HepG2 (cell line): ENCODE measurements around the gene TNNT1. TPM values are rescaled to one million over a fixed set of nuclear protein-coding genes. Genes with fewer than 3 reads are reported as not detected.

Experiments used
- GABPB1 ChIP-seq: IDR thresholded peaks from 2 replicates; pipeline ENCODE4 v1.6.1; 2016; ENCODE audit warnings: mild to moderate bottlenecking, missing genetic modification reagents, moderate library complexity, missing compliant biosample characterization
- NFIC ChIP-seq: IDR thresholded peaks from 2 replicates; pipeline ENCODE4 v1.6.1; 2012; ENCODE audit warnings: mild to moderate bottlenecking, low read length, inconsistent platforms
- SNRNP70 ChIP-seq: fragments of 200-400 bp; formaldehyde crosslinking; IDR thresholded peaks from 2 replicates; pipeline ENCODE4 v1.6.1; 2017; ENCODE audit warnings: mild to moderate bottlenecking, low read depth, low read length, moderate library complexity
- SOX6 ChIP-seq, 2 experiments: fragments of 450-650 bp in 1 of 2; sonication (generic) in 1 of 2; formaldehyde crosslinking in 1 of 2; IDR thresholded peaks; 2 replicates each; pipeline versions ENCODE4 v1.4.0 to v1.6.1; 2017 to 2020; ENCODE audit warnings: antibody characterized with exemption in 1 of 2, mild to moderate bottlenecking in 1 of 2, missing genetic modification reagents in 1 of 2
- THAP7 ChIP-seq: sonication (generic); formaldehyde crosslinking; IDR thresholded peaks from 2 replicates; pipeline ENCODE4 v1.8.1; 2023; ENCODE audit warnings: mild to moderate bottlenecking, missing genetic modification reagents
- ZKSCAN5 ChIP-seq: sonication (generic); formaldehyde crosslinking; IDR thresholded peaks from 2 replicates; pipeline ENCODE4 v1.5.1; 2020; ENCODE audit warnings: mild to moderate bottlenecking, missing genetic modification reagents
- ZNF281 ChIP-seq: sonication (generic); formaldehyde crosslinking; IDR thresholded peaks from 2 replicates; pipeline ENCODE4 v1.4.0; 2020; ENCODE audit warnings: missing genetic modification reagents, borderline replicate concordance
- ZNF30 ChIP-seq: sonication (generic); formaldehyde crosslinking; IDR thresholded peaks from 2 replicates; pipeline ENCODE4 v1.5.0; 2020; ENCODE audit warnings: mild to moderate bottlenecking, missing genetic modification reagents
- ZNF335 ChIP-seq: sonication (generic); formaldehyde crosslinking; IDR thresholded peaks from 2 replicates; pipeline ENCODE4 v1.4.0; 2020; ENCODE audit warnings: missing genetic modification reagents
- ZNF512 ChIP-seq: sonication (generic); formaldehyde crosslinking; IDR thresholded peaks from 2 replicates; pipeline ENCODE4 v1.4.0; 2020; ENCODE audit warnings: mild to moderate bottlenecking, missing genetic modification reagents
- ZNF672 ChIP-seq: sonication (generic); formaldehyde crosslinking; IDR thresholded peaks from 2 replicates; pipeline ENCODE4 v1.8.1; 2022; ENCODE audit warnings: missing genetic modification reagents
- ZNF777 ChIP-seq: sonication (generic); formaldehyde crosslinking; IDR thresholded peaks from 2 replicates; pipeline ENCODE4 v1.4.0; 2020; ENCODE audit warnings: missing genetic modification reagents
- polyA plus RNA-seq, 8 experiments: library from polyadenylated mRNA; depleted of rRNA in 3 of 8; stranded (reverse) in 7 of 8; unstranded in 1 of 8; fragments of >200 nt; fragmentation: Illumina TruSeq in 4 of 8; extraction: Trizol in 4 of 8; gene quantifications; 2 replicates each; pipeline versions ENCODE4 v1.2.1 to v1.2.3, GENCODE V29; 2011 to 2016; ENCODE audit warnings: low read depth in 4 of 8, missing spikeins in 1 of 8, mixed read lengths in 1 of 8; ENCODE audit not compliant: insufficient read depth in 1 of 8
- total RNA-seq, 5 experiments: library from RNA; depleted of rRNA; stranded (reverse); fragments of >200 nt; fragmentation: Illumina TruSeq; extraction: Trizol; gene quantifications; 2 replicates each; pipeline ENCODE4 v1.2.3, GENCODE V29; 2016; ENCODE audit warnings: low read depth in 1 of 5
- TF ChIP-seq, protein P1 (sequence below): sonication (generic); formaldehyde crosslinking; IDR thresholded peaks from 2 replicates; pipeline ENCODE4 v1.5.1; 2020; ENCODE audit warnings: missing genetic modification reagents, mild to moderate bottlenecking, borderline replicate concordance
- TF ChIP-seq, protein P2 (sequence below): sonication (generic); formaldehyde crosslinking; IDR thresholded peaks from 2 replicates; pipeline ENCODE4 v1.4.0; 2020; ENCODE audit warnings: mild to moderate bottlenecking, missing genetic modification reagents
- TF ChIP-seq, protein P3 (sequence below): sonication (generic); formaldehyde crosslinking; IDR thresholded peaks from 2 replicates; pipeline ENCODE4 v1.4.0; 2020; ENCODE audit warnings: missing genetic modification reagents
- TF ChIP-seq, protein P4 (sequence below): sonication (generic); formaldehyde crosslinking; IDR thresholded peaks from 2 replicates; pipeline ENCODE4 v1.8.0; 2023; ENCODE audit warnings: mild to moderate bottlenecking, missing genetic modification reagents

The TNNT1 gene
- total and polyA plus RNA-seq, 2 of the 13 experiments (the other 11 are each of a cell fraction or from before 2014, with no cell fraction given): 1.3 to 2.4 TPM

DNA sequence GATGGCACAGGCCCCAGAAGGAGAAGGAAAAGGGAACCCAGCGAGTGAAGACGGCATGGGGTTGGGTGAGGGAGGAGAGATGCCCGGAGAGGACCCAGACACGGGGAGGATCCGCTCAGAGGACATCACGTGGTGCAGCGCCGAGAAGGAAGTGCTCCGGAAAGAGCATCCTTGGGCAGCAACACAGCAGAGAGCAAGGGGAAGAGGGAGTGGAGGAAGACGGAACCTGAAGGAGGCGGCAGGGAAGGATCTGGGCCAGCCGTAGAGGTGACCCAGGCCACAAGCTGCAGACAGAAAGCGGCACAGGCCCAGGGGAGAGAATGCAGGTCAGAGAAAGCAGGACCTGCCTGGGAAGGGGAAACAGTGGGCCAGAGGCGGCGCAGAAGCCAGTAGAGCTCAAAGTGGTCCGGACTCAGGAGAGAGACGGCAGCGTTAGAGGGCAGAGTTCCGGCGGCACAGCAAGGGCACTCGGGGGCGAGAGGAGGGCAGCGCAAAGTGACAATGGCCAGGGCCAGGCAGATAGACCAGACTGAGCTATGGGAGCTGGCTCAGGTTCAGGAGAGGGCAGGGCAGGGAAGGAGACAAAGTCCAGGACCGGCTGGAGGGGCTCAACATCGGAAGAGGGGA lies 32.7 kb downstream of the TNNT1 start (continued):
- TF ChIP-seq, protein P1, sequence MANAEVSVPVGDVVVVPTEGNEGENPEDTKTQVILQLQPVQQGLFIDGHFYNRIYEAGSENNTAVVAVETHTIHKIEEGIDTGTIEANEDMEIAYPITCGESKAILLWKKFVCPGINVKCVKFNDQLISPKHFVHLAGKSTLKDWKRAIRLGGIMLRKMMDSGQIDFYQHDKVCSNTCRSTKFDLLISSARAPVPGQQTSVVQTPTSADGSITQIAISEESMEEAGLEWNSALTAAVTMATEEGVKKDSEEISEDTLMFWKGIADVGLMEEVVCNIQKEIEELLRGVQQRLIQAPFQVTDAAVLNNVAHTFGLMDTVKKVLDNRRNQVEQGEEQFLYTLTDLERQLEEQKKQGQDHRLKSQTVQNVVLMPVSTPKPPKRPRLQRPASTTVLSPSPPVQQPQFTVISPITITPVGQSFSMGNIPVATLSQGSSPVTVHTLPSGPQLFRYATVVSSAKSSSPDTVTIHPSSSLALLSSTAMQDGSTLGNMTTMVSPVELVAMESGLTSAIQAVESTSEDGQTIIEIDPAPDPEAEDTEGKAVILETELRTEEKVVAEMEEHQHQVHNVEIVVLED (CRISPR knock-in tag): peak; percentile 60; the same call in 1 of the 2 replicates
- TF ChIP-seq ZNF777 (CRISPR knock-in tag): 0 out of 2 replicates have a peak, but pooled peaks have one; percentile 4
- peak; percentile 37 for TF ChIP-seq GABPB1 (CRISPR knock-in tag)
- TF ChIP-seq ZNF281 (CRISPR knock-in tag): no peak
- TF ChIP-seq ZNF335 (CRISPR knock-in tag): no peak
- TF ChIP-seq, protein P2, sequence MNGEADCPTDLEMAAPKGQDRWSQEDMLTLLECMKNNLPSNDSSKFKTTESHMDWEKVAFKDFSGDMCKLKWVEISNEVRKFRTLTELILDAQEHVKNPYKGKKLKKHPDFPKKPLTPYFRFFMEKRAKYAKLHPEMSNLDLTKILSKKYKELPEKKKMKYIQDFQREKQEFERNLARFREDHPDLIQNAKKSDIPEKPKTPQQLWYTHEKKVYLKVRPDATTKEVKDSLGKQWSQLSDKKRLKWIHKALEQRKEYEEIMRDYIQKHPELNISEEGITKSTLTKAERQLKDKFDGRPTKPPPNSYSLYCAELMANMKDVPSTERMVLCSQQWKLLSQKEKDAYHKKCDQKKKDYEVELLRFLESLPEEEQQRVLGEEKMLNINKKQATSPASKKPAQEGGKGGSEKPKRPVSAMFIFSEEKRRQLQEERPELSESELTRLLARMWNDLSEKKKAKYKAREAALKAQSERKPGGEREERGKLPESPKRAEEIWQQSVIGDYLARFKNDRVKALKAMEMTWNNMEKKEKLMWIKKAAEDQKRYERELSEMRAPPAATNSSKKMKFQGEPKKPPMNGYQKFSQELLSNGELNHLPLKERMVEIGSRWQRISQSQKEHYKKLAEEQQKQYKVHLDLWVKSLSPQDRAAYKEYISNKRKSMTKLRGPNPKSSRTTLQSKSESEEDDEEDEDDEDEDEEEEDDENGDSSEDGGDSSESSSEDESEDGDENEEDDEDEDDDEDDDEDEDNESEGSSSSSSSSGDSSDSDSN (CRISPR knock-in tag): peak; percentile 55
- TF ChIP-seq ZNF512 (CRISPR knock-in tag): no peak
- TF ChIP-seq THAP7 (CRISPR knock-in tag): no peak
- TF ChIP-seq SNRNP70: no peak
- TF ChIP-seq, protein P3, sequence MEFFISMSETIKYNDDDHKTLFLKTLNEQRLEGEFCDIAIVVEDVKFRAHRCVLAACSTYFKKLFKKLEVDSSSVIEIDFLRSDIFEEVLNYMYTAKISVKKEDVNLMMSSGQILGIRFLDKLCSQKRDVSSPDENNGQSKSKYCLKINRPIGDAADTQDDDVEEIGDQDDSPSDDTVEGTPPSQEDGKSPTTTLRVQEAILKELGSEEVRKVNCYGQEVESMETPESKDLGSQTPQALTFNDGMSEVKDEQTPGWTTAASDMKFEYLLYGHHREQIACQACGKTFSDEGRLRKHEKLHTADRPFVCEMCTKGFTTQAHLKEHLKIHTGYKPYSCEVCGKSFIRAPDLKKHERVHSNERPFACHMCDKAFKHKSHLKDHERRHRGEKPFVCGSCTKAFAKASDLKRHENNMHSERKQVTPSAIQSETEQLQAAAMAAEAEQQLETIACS: no peak; the same call in 1 of the 2 replicates
- TF ChIP-seq ZNF30: no peak
- TF ChIP-seq, protein P4, sequence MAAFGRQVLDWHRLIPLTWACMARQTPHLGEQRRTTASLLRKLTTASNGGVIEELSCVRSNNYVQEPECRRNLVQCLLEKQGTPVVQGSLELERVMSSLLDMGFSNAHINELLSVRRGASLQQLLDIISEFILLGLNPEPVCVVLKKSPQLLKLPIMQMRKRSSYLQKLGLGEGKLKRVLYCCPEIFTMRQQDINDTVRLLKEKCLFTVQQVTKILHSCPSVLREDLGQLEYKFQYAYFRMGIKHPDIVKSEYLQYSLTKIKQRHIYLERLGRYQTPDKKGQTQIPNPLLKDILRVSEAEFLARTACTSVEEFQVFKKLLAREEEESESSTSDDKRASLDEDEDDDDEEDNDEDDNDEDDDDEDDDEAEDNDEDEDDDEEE (CRISPR knock-in tag): no peak
- no peak for TF ChIP-seq ZKSCAN5 (CRISPR knock-in tag)
- no peak for TF ChIP-seq SOX6 (IDR thresholded peaks at IDR 0.05)
- TF ChIP-seq SOX6 (CRISPR knock-in tag; IDR thresholded peaks at IDR 0.05): no peak
- no peak for TF ChIP-seq NFIC
- no peak for TF ChIP-seq ZNF672 (CRISPR knock-in tag)
